H9 (cell line): ENCODE results near the gene EHD3. TPM values are rescaled to one million over a fixed set of nuclear protein-coding genes. Genes with fewer than 3 reads are reported as not detected.

ENCODE experiments used
- DNase-seq: peaks from one replicate; pipeline ENCODE4 v3.0.0-alpha.2; 2017
- H2AFZ ChIP-seq: one replicate; pipeline ENCODE4 v1.6.1; 2013; ENCODE audit warnings: mild to moderate bottlenecking, low read length, control low read depth, moderate library complexity
- H2AK5ac ChIP-seq: 2 replicates; pipeline ENCODE4 v1.6.1; 2013; ENCODE audit warnings: low read length, control low read depth, mixed read lengths; ENCODE audit not compliant: insufficient read length
- H2BK120ac ChIP-seq: one replicate; pipeline ENCODE4 v1.6.1; 2013; ENCODE audit warnings: low read depth, mild to moderate bottlenecking, low read length, control low read depth, inconsistent platforms; ENCODE audit not compliant: poor library complexity, severe bottlenecking
- H2BK12ac ChIP-seq: 2 replicates; pipeline ENCODE4 v1.6.1; 2013; ENCODE audit warnings: low read length, control low read depth, mixed read lengths, low read depth; ENCODE audit not compliant: insufficient read length
- H2BK15ac ChIP-seq: 2 replicates; pipeline ENCODE4 v1.6.1; 2013; ENCODE audit warnings: low read depth, low read length, control low read depth
- H2BK20ac ChIP-seq: one replicate; pipeline ENCODE4 v1.6.1; 2013; ENCODE audit warnings: low read depth, mild to moderate bottlenecking, low read length, control low read depth, inconsistent platforms; ENCODE audit not compliant: poor library complexity, severe bottlenecking
- H2BK5ac ChIP-seq: 2 replicates; pipeline ENCODE4 v1.6.1; 2013; ENCODE audit warnings: low read length, control low read depth, mixed read lengths; ENCODE audit not compliant: insufficient read length
- H3K14ac ChIP-seq: 2 replicates; pipeline ENCODE4 v1.6.1; 2013; ENCODE audit warnings: low read length, control low read depth; ENCODE audit not compliant: insufficient read depth
- H3K18ac ChIP-seq: 2 replicates; pipeline ENCODE4 v1.6.1; 2013; ENCODE audit warnings: low read depth, mild to moderate bottlenecking, mixed read lengths, low read length, control low read depth; ENCODE audit not compliant: insufficient read length
- H3K23ac ChIP-seq: 2 replicates; pipeline ENCODE4 v1.6.1; 2013; ENCODE audit warnings: low read length, control low read depth, mixed read lengths, low read depth; ENCODE audit not compliant: insufficient read length
- H3K23me2 ChIP-seq: 2 replicates; pipeline ENCODE4 v1.6.1; 2013; ENCODE audit warnings: low read depth, mild to moderate bottlenecking, mixed read lengths, low read length, control low read depth; ENCODE audit not compliant: insufficient read length, poor library complexity, severe bottlenecking
- H3K27ac ChIP-seq: 2 replicates; pipeline ENCODE4 v1.5.1; 2013; ENCODE audit warnings: low read length, control low read depth, mixed read lengths, low read depth; ENCODE audit not compliant: insufficient read length
- H3K27me3 ChIP-seq: 2 replicates; pipeline ENCODE4 v1.6.1; 2013; ENCODE audit warnings: low read length, control low read depth, inconsistent platforms; ENCODE audit not compliant: insufficient read depth
- H3K4ac ChIP-seq: 2 replicates; pipeline ENCODE4 v1.6.1; 2013; ENCODE audit warnings: low read depth, mild to moderate bottlenecking, control low read depth, inconsistent platforms, low read length, moderate library complexity
- H3K4me1 ChIP-seq: 2 replicates; pipeline ENCODE4 v1.6.1; 2013; ENCODE audit warnings: low read length, control low read depth, inconsistent platforms; ENCODE audit not compliant: insufficient read depth
- H3K4me2 ChIP-seq: 2 replicates; pipeline ENCODE4 v1.6.1; 2013; ENCODE audit warnings: low read length, control low read depth, mixed read lengths; ENCODE audit not compliant: insufficient read length, insufficient read depth
- H3K56ac ChIP-seq: 2 replicates; pipeline ENCODE4 v1.6.1; 2013; ENCODE audit warnings: low read depth, mild to moderate bottlenecking, mixed read lengths, low read length, control low read depth; ENCODE audit not compliant: insufficient read length
- H3K79me1 ChIP-seq: 2 replicates; pipeline ENCODE4 v1.6.1; 2013; ENCODE audit warnings: low read depth, mild to moderate bottlenecking, moderate library complexity, low read length, control low read depth, inconsistent platforms; ENCODE audit not compliant: insufficient read depth, poor library complexity, severe bottlenecking
- H3K79me2 ChIP-seq: 2 replicates; pipeline ENCODE4 v1.6.1; 2013; ENCODE audit warnings: low read length, control low read depth, inconsistent platforms; ENCODE audit not compliant: insufficient read depth
- H3K9ac ChIP-seq: 2 replicates; pipeline ENCODE4 v1.6.1; 2013; ENCODE audit warnings: low read length, control low read depth, mixed read lengths; ENCODE audit not compliant: insufficient read length; ENCODE audit errors: extremely low read depth
- H3K9me3 ChIP-seq: one replicate; pipeline ENCODE4 v1.6.1; 2013; ENCODE audit warnings: low read depth, low read length, inconsistent platforms; ENCODE audit not compliant: control insufficient read depth
- H3T11ph ChIP-seq: one replicate; pipeline ENCODE4 v1.6.1; 2013; ENCODE audit warnings: mild to moderate bottlenecking, low read length, control low read depth, inconsistent platforms
- H4K20me1 ChIP-seq: one replicate; pipeline ENCODE4 v1.6.1; 2013; ENCODE audit not compliant: control insufficient read depth, insufficient read length, insufficient read depth
- H4K5ac ChIP-seq: 2 replicates; pipeline ENCODE4 v1.6.1; 2013; ENCODE audit warnings: low read depth, mild to moderate bottlenecking, mixed read lengths, low read length, control low read depth; ENCODE audit not compliant: insufficient read length
- H4K8ac ChIP-seq: replicated peaks from 2 replicates; pipeline ENCODE4 v1.6.1; 2013; ENCODE audit warnings: low read length, control low read depth, mixed read lengths, low read depth; ENCODE audit not compliant: insufficient read length
- H4K91ac ChIP-seq: 2 replicates; pipeline ENCODE4 v1.6.1; 2013; ENCODE audit warnings: low read depth, mild to moderate bottlenecking, moderate library complexity, mixed read lengths, low read length, control low read depth; ENCODE audit not compliant: insufficient read length
- H3K27ac Mint-ChIP-seq, 3 experiments: 2 replicates in 2 of 3; 3 replicates in 1 of 3; pipeline ENCODE4 v1.8.0; 2020 to 2021; ENCODE audit warnings: mixed read lengths in 3 of 3, mild to moderate bottlenecking in 1 of 3, moderate library complexity in 1 of 3
- H3K27me3 Mint-ChIP-seq: 2 replicates; pipeline ENCODE4 v1.8.0; 2021; ENCODE audit warnings: low read depth, mild to moderate bottlenecking, moderate library complexity, mixed read lengths
- H3K36me3 Mint-ChIP-seq, 3 experiments: 2 replicates in 2 of 3; 3 replicates in 1 of 3; pipeline ENCODE4 v1.8.0; 2020 to 2021; ENCODE audit warnings: low read depth in 3 of 3, mixed read lengths in 3 of 3; ENCODE audit not compliant: insufficient read depth in 1 of 3
- H3K4me1 Mint-ChIP-seq, 2 experiments: 2 replicates each; pipeline ENCODE4 v1.8.0; 2020; ENCODE audit warnings: mixed read lengths in 2 of 2
- H3K4me3 Mint-ChIP-seq, 2 experiments: 2 replicates in 1 of 2; 3 replicates in 1 of 2; pipeline ENCODE4 v1.8.0; 2020 to 2021; ENCODE audit warnings: mild to moderate bottlenecking in 2 of 2, mixed read lengths in 2 of 2, moderate library complexity in 1 of 2
- H3K9me3 Mint-ChIP-seq, 2 experiments: 2 replicates in 1 of 2; 3 replicates in 1 of 2; pipeline ENCODE4 v1.8.0; 2020; ENCODE audit warnings: mild to moderate bottlenecking in 2 of 2, mixed read lengths in 2 of 2, moderate library complexity in 1 of 2
- WGBS: extraction: QIAGEN DNeasy Blood & Tissue Kit; methylation state at CpG from one replicate; pipeline ENCODE4 v1.1.7; 2013; ENCODE audit warnings: missing lambda C conversion rate, low lambda C conversion rate, mixed read lengths; ENCODE audit not compliant: insufficient read length; ENCODE audit errors: extremely low coverage; 5-methylcytosine and 5-hydroxymethylcytosine counted together
- total RNA-seq: library from RNA; stranded (reverse); gene quantifications from 2 replicates; pipeline ENCODE4 v1.2.1, GENCODE V29; 2021
- TF ChIP-seq, protein P1 (sequence below): fragments of 200-600 bp; sonication (generic); conservative IDR thresholded peaks from 3 replicates; pipeline ENCODE4 v1.8.0; 2021; ENCODE audit warnings: antibody characterized with exemption, mild to moderate bottlenecking

The EHD3 gene
- total RNA-seq, 1 experiment from 2014 or later: 8.3 TPM

- Histone ChIP-seq H3K23me2 (no peaks in the 10 kb centered on the region), H2BK120ac (no peak overlapping the region), H2BK20ac (no peak overlapping the region), H3K18ac (no peak overlapping the region), H3K4ac (no peak overlapping the region), H3K27me3 (no peaks in the 10 kb centered on the region), H3K4me1 (peaks cover 7% of the 10 kb centered on the region; the same call in 1 of the 2 replicates), H3K79me1 (no peaks in the 10 kb centered on the region), H3K14ac (no peak overlapping the region), H4K20me1 (no peaks in the 10 kb centered on the region), H3T11ph (no peak overlapping the region), H2BK12ac (no peak overlapping the region), H4K8ac (no peak overlapping the region), H3K79me2 (no peaks in the 10 kb centered on the region; the same call in 1 of the 2 replicates), H3K4me2 (no peak overlapping the region), H3K9me3 (no peaks in the 10 kb centered on the region), H2AFZ (no peak overlapping the region), H3K9ac (no peak overlapping the region), H3K23ac (no peak overlapping the region), H4K91ac (no peak overlapping the region), H3K56ac (no peak overlapping the region), H2BK5ac (no peak overlapping the region), H3K27ac (no peak overlapping the region), H4K5ac (no peak overlapping the region), H2BK15ac (no peak overlapping the region), H2AK5ac (no peak overlapping the region)
- 0 out of 2 replicates have a peak, but pooled peaks cover 2% of the 10 kb centered on the region for H3K27me3 Mint-ChIP-seq
- H3K36me3 Mint-ChIP-seq: peaks cover under 1 to 15% (median 15%) of the 10 kb centered on the region in 3 experiments; a peak in 4 of 7 replicates
- TF ChIP-seq, protein P1, sequence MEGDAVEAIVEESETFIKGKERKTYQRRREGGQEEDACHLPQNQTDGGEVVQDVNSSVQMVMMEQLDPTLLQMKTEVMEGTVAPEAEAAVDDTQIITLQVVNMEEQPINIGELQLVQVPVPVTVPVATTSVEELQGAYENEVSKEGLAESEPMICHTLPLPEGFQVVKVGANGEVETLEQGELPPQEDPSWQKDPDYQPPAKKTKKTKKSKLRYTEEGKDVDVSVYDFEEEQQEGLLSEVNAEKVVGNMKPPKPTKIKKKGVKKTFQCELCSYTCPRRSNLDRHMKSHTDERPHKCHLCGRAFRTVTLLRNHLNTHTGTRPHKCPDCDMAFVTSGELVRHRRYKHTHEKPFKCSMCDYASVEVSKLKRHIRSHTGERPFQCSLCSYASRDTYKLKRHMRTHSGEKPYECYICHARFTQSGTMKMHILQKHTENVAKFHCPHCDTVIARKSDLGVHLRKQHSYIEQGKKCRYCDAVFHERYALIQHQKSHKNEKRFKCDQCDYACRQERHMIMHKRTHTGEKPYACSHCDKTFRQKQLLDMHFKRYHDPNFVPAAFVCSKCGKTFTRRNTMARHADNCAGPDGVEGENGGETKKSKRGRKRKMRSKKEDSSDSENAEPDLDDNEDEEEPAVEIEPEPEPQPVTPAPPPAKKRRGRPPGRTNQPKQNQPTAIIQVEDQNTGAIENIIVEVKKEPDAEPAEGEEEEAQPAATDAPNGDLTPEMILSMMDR: no peak
- no peak for DNase-seq
- no CpG with 5 or more reads among the region's 7 CpGs for WGBS
- H3K4me3 Mint-ChIP-seq: no peak overlapping the region
- no peaks in the 10 kb centered on the region for H3K9me3 Mint-ChIP-seq
- H3K27ac Mint-ChIP-seq: no peak overlapping the region
- peaks cover 37 to 38% of the 10 kb centered on the region in 2 experiments for H3K4me1 Mint-ChIP-seq
Observed at GRCh38 chr2:31270822-31271231, 36.9 kb downstream of the EHD3 start.
